ENCODE measurements around the gene GORASP1. TPM values are rescaled to one million over a fixed set of nuclear protein-coding genes. Genes with fewer than 3 reads are reported as not detected.

GORASP1 gene
- total RNA-seq, 4 donors from 2014 or later = 86.8 to 135 (median 96.3) TPM

DNA sequence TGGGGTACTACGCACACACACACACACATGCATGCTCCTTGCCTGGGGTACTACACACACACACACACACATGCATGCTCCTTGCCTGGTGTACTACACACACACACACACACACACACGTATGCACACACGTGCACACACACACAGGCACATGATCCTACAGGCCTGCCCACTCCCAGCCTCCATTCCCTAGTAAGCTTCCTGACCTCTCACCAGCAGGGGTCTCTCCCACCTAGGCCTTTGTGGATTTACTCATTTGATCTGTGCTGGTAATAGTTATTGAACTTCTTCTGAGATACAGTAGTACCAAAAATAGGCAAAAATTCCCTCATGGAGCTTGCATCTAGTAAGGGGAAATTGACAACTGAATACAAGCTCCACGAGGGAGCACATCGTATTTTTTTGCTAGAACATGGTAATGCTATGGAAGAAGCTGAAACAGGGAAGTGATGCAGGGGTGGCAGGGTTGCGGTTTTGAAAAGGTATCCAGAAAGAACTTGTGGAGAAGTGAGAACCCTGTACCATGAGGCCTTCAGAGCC lies 19.2 kb upstream of the GORASP1 start:
- intact Hi-C loops (cut with DNase I; ENCODE audit: low total_unique reads) = loop anchor here (2.0 kb wide), 1 partner anchor 162 kb away; no protein-coding TSS in a partner anchor
- no peaks in the 10 kb centered on the region for H3K27me3 ChIP-seq
- H3K9me3 ChIP-seq = no peaks in the 10 kb centered on the region
- H3K4me1 ChIP-seq = peaks cover 2 to 10% (median 8%) of the 10 kb centered on the region in 4 donors
- H3K4me3 ChIP-seq = no peak overlapping the region
- WGBS, 2 donors (ENCODE audit: low coverage in 1 of 2) = 35 to 50% methylated on average over 5 to 6 of the region's 6 CpGs
- peak; percentile 56 for DNase-seq
- H3K27ac ChIP-seq = no peak overlapping the region
- TF ChIP-seq POLR2A (IDR thresholded peaks at IDR 0.05) (no peak), POLR2AphosphoS5 (IDR thresholded peaks at IDR 0.05) (no peak), EP300 (IDR thresholded peaks at IDR 0.05; ENCODE audit: low read depth) (no peak)
- TF ChIP-seq, protein P1, sequence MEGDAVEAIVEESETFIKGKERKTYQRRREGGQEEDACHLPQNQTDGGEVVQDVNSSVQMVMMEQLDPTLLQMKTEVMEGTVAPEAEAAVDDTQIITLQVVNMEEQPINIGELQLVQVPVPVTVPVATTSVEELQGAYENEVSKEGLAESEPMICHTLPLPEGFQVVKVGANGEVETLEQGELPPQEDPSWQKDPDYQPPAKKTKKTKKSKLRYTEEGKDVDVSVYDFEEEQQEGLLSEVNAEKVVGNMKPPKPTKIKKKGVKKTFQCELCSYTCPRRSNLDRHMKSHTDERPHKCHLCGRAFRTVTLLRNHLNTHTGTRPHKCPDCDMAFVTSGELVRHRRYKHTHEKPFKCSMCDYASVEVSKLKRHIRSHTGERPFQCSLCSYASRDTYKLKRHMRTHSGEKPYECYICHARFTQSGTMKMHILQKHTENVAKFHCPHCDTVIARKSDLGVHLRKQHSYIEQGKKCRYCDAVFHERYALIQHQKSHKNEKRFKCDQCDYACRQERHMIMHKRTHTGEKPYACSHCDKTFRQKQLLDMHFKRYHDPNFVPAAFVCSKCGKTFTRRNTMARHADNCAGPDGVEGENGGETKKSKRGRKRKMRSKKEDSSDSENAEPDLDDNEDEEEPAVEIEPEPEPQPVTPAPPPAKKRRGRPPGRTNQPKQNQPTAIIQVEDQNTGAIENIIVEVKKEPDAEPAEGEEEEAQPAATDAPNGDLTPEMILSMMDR (IDR thresholded peaks at IDR 0.05) = peak; percentile 47 to 78 (median 51)
- in situ Hi-C loops (cut with MboI; ENCODE audit: low pct_ligation_motif_present in 1 of 4, low pct_unique_long_range_greater_than_20kb in 1 of 4, low sequenced_read_pairs in 3 of 4) = loop anchor here in 3 of 4 donors (10.0 kb wide), 1 partner anchor 158 kb away; the partner anchor contains the start of gene CX3CR1 (in 3 of the 3)
- H3K36me3 ChIP-seq = no peaks in the 10 kb centered on the region

- peaks cover 2 to 10% (median 8%) of the 10 kb centered on the region in 4 donors for H3K4me1 ChIP-seq
- DNase-seq = no peak
- TF ChIP-seq EP300 (IDR thresholded peaks at IDR 0.05; ENCODE audit: low read depth) (no peak), POLR2AphosphoS5 (IDR thresholded peaks at IDR 0.05) (no peak), POLR2A (IDR thresholded peaks at IDR 0.05) (no peak)
- TF ChIP-seq, protein P1 (IDR thresholded peaks at IDR 0.05) = no peak
- intact Hi-C loops (cut with DNase I; ENCODE audit: low total_unique reads) = loop anchor here (2.0 kb wide), 1 partner anchor 163 kb away; no protein-coding TSS in a partner anchor
- WGBS, 2 donors (ENCODE audit: low coverage in 1 of 2) = 63% methylated on average over 12 of the region's 12 CpGs; no CpG with 5 or more reads in 1 of the 2 donors
- no peaks in the 10 kb centered on the region for H3K9me3 ChIP-seq
- H3K4me3 ChIP-seq = no peak overlapping the region
- H3K27ac ChIP-seq = peak overlapping the region in 2 of 4 donors; percentile 17 to 20
- in situ Hi-C loops (cut with MboI; ENCODE audit: low pct_ligation_motif_present in 1 of 4, low pct_unique_long_range_greater_than_20kb in 1 of 4, low sequenced_read_pairs in 3 of 4) = loop anchor here in 3 of 4 donors (10.0 kb wide), 1 partner anchor 159 kb away; the partner anchor contains the start of gene CX3CR1 (in 3 of the 3)
- no peaks in the 10 kb centered on the region for H3K27me3 ChIP-seq
- H3K36me3 ChIP-seq = no peaks in the 10 kb centered on the region
Observed at GRCh38 chr3:39125841-39126500, 18.5 kb upstream of the GORASP1 start.

- H3K9me3 ChIP-seq = no peaks in the 10 kb centered on the region
- H3K27me3 ChIP-seq = no peaks in the 10 kb centered on the region
- in situ Hi-C loops (cut with MboI; ENCODE audit: low pct_ligation_motif_present in 1 of 4, low pct_unique_long_range_greater_than_20kb in 1 of 4, low sequenced_read_pairs in 3 of 4) (loop anchor here in 3 of 4 donors (10.0 kb wide), 1 partner anchor 160 kb away; the partner anchor contains the start of gene CX3CR1 (in 3 of the 3)), intact Hi-C loops (cut with DNase I; ENCODE audit: low total_unique reads) (no loop called here)
- WGBS, 2 donors (ENCODE audit: low coverage in 1 of 2) = 67% methylated on average over 5 of the region's 5 CpGs; no CpG with 5 or more reads in 1 of the 2 donors
- H3K27ac ChIP-seq = peak overlapping the region in 2 of 4 donors; percentile 17 to 20
- TF ChIP-seq, protein P1 (IDR thresholded peaks at IDR 0.05) = peak; percentile 28 to 57 (median 41)
- TF ChIP-seq POLR2A (IDR thresholded peaks at IDR 0.05) = no peak
- DNase-seq = peak; percentile 49
- H3K4me3 ChIP-seq = no peak overlapping the region
- H3K4me1 ChIP-seq = peaks cover 2 to 10% (median 8%) of the 10 kb centered on the region in 4 donors
- no peaks in the 10 kb centered on the region for H3K36me3 ChIP-seq
Observed at GRCh38 chr3:39124876-39125840, 17.7 kb upstream of the GORASP1 start.
